Measurements from ENCODE around the gene KRTAP2-4.
"Not testable (repeated sequence)": the region's sequence is repeated elsewhere in the genome, so short reads cannot be mapped to it uniquely, and the experiment has no call there.

Gene KRTAP2-4

DNA sequence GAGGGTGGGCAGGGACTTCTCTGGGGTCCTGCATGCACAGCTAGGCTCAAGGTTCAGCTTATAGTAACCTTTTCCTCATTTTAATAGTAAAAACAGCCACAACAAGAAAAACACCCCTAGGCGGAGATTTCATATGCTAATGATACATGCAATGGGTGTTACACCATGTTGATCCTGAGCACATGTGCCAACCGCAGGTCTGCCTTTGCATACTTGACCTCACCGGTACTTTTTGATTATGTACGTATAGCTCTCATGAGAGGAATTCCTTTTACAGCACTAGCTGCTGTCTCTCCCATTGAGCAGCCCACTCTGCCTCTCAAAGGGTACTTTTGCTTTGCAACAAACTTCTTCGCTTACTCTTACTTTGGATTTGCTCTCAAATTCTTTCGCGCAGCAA is 30.4 kb upstream of the KRTAP2-4 start:
- no peak overlapping the region for H3K23ac ChIP-seq (ENCODE audit: low read length in 2 of 2)
- no peak overlapping the region for H3K4me3 ChIP-seq (ENCODE audit: insufficient read depth in 1 of 2, low read depth in 1 of 2, low read length in 2 of 2)
- no peak overlapping the region for H3K4ac ChIP-seq (ENCODE audit: low read depth in 1 of 2, low read length in 2 of 2)
- no peaks in the 10 kb centered on the region for H3K36me3 ChIP-seq (ENCODE audit: control insufficient read depth in 1 of 2, insufficient read depth in 2 of 2, low read depth in 1 of 2, low read length in 2 of 2)
- no peaks in the 10 kb centered on the region for H3K9me3 ChIP-seq (ENCODE audit: control insufficient read depth, low read length)
- H2AK5ac ChIP-seq (ENCODE audit: low read length, severe bottlenecking), result no peak overlapping the region
- H3K79me1 ChIP-seq (replicated peaks; ENCODE audit: low read length, poor library complexity, severe bottlenecking), result no peaks in the 10 kb centered on the region
- DNase-seq, result no peak
- no peak overlapping the region for H2AFZ ChIP-seq (ENCODE audit: low read depth, low read length)
- H3K27ac ChIP-seq (ENCODE audit: low read length, poor library complexity, severe bottlenecking), result no peak overlapping the region
- H3K14ac ChIP-seq (ENCODE audit: low read length in 2 of 2), result no peak overlapping the region
- no peak overlapping the region for H2BK15ac ChIP-seq (ENCODE audit: low read depth, poor library complexity, severe bottlenecking)
- H4K8ac ChIP-seq (ENCODE audit: low read length), result no peak overlapping the region
- peaks cover 9% of the 10 kb centered on the region for H3K4me1 ChIP-seq (ENCODE audit: control insufficient read depth, insufficient read depth, low read depth, low read length)
- 99% methylated on average over 7 of the region's 7 CpGs for WGBS
- H3K27me3 ChIP-seq (ENCODE audit: control insufficient read depth in 1 of 2, insufficient read depth in 1 of 2, low read length in 2 of 2), result no peaks in the 10 kb centered on the region
- no peak overlapping the region for H2BK12ac ChIP-seq (ENCODE audit: low read length in 2 of 2)
- no peak overlapping the region for H3K18ac ChIP-seq (ENCODE audit: low read depth in 1 of 2, low read length in 2 of 2)
- H2BK120ac ChIP-seq (ENCODE audit: low read depth, low read length), result no peak overlapping the region
- H3K9ac ChIP-seq (ENCODE audit: low read length), result no peak overlapping the region
- no peak overlapping the region for H3K4me2 ChIP-seq (ENCODE audit: low read length, poor library complexity, severe bottlenecking)
- H2BK5ac ChIP-seq (ENCODE audit: low read depth, low read length, poor library complexity, severe bottlenecking), result no peak overlapping the region
- no peak overlapping the region for H4K91ac ChIP-seq (ENCODE audit: low read length)

GRCh38 chr17:41088760-41089352 is 23.2 kb upstream of the KRTAP2-4 start:
- not testable (repeated sequence) for H2AK5ac ChIP-seq (ENCODE audit: low read length, severe bottlenecking); H3K79me1 ChIP-seq (replicated peaks; ENCODE audit: low read length, poor library complexity, severe bottlenecking); H3K4me3 ChIP-seq (ENCODE audit: insufficient read depth in 1 of 2, low read depth in 1 of 2, low read length in 2 of 2); H2BK120ac ChIP-seq (ENCODE audit: low read depth, low read length); H3K23ac ChIP-seq (ENCODE audit: low read length in 2 of 2); H3K9me3 ChIP-seq (ENCODE audit: control insufficient read depth, low read length); H4K8ac ChIP-seq (ENCODE audit: low read length); H3K36me3 ChIP-seq (ENCODE audit: control insufficient read depth in 1 of 2, insufficient read depth in 2 of 2, low read depth in 1 of 2, low read length in 2 of 2); H3K9ac ChIP-seq (ENCODE audit: low read length); H2AFZ ChIP-seq (ENCODE audit: low read depth, low read length); H3K4me1 ChIP-seq (ENCODE audit: control insufficient read depth, insufficient read depth, low read depth, low read length); H3K14ac ChIP-seq (ENCODE audit: low read length in 2 of 2); H4K91ac ChIP-seq (ENCODE audit: low read length); H3K27me3 ChIP-seq (ENCODE audit: control insufficient read depth in 1 of 2, insufficient read depth in 1 of 2, low read length in 2 of 2); H2BK12ac ChIP-seq (ENCODE audit: low read length in 2 of 2); H3K18ac ChIP-seq (ENCODE audit: low read depth in 1 of 2, low read length in 2 of 2); H2BK5ac ChIP-seq (ENCODE audit: low read depth, low read length, poor library complexity, severe bottlenecking); H3K4me2 ChIP-seq (ENCODE audit: low read length, poor library complexity, severe bottlenecking); H3K4ac ChIP-seq (ENCODE audit: low read depth in 1 of 2, low read length in 2 of 2); DNase-seq; H3K27ac ChIP-seq (ENCODE audit: low read length, poor library complexity, severe bottlenecking); H2BK15ac ChIP-seq (ENCODE audit: low read depth, poor library complexity, severe bottlenecking)
- WGBS, result no CpG with 5 or more reads among the region's 4 CpGs

DNA sequence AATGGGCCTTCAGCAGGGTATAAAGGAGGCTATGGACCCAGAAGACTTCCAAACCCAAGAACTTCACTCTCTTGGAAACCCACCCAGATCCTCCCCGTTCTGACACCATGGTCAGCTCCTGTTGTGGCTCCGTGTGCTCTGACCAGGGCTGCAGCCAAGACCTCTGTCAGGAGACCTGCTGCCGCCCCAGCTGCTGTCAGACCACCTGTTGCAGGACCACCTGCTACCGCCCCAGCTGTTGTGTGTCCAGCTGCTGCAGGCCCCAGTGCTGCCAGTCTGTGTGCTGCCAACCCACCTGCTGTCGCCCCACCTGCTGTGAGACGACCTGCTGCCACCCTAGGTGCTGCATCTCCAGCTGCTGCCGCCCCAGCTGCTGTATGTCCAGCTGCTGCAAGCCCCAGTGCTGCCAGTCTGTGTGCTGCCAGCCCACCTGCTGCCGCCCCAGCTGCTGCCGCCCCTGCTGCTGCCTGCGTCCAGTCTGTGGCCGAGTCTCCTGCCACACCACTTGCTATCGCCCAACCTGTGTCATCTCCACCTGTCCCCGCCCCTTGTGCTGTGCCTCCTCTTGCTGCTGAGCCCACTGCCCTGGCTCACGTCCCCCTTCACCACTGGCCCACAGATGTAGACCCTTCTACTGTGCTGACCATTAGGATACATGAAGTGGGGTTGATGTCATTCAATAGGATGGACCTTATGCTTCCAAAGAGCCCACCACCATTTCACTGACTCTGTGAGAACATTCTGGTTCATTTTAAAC is 18.6 kb upstream of the KRTAP2-4 start, which contains the start of gene KRTAP4-7:
KRTAP4-7 (plus strand) TSS at position 51 of the 757 bp plus-strand sequence; CDS start at position 108, 57 bp downstream.
- H2BK12ac ChIP-seq (ENCODE audit: low read length in 2 of 2); H3K4me1 ChIP-seq (ENCODE audit: control insufficient read depth, insufficient read depth, low read depth, low read length); H2BK15ac ChIP-seq (ENCODE audit: low read depth, poor library complexity, severe bottlenecking); H2BK5ac ChIP-seq (ENCODE audit: low read depth, low read length, poor library complexity, severe bottlenecking); H3K36me3 ChIP-seq (ENCODE audit: control insufficient read depth in 1 of 2, insufficient read depth in 2 of 2, low read depth in 1 of 2, low read length in 2 of 2); DNase-seq; H3K9me3 ChIP-seq (ENCODE audit: control insufficient read depth, low read length); H3K9ac ChIP-seq (ENCODE audit: low read length); H4K8ac ChIP-seq (ENCODE audit: low read length); H3K23ac ChIP-seq (ENCODE audit: low read length in 2 of 2); H3K4me2 ChIP-seq (ENCODE audit: low read length, poor library complexity, severe bottlenecking); H3K4me3 ChIP-seq (ENCODE audit: insufficient read depth in 1 of 2, low read depth in 1 of 2, low read length in 2 of 2); H3K79me1 ChIP-seq (replicated peaks; ENCODE audit: low read length, poor library complexity, severe bottlenecking); H3K27me3 ChIP-seq (ENCODE audit: control insufficient read depth in 1 of 2, insufficient read depth in 1 of 2, low read length in 2 of 2); H3K4ac ChIP-seq (ENCODE audit: low read depth in 1 of 2, low read length in 2 of 2); H2AFZ ChIP-seq (ENCODE audit: low read depth, low read length); H4K91ac ChIP-seq (ENCODE audit: low read length); H2BK120ac ChIP-seq (ENCODE audit: low read depth, low read length): not testable (repeated sequence)
- WGBS, result 85% methylated on average over 13 of the region's 14 CpGs
- H3K27ac ChIP-seq (ENCODE audit: low read length, poor library complexity, severe bottlenecking), result peak within 1 kb of the TSS; percentile 71
- H3K14ac ChIP-seq (ENCODE audit: low read length in 2 of 2), result peak within 1 kb of the TSS in 1 of 2 experiments; percentile 81
- peak within 1 kb of the TSS in 1 of 2 experiments; percentile 57 for H3K18ac ChIP-seq (ENCODE audit: low read depth in 1 of 2, low read length in 2 of 2)
- peak within 1 kb of the TSS; percentile 39 for H2AK5ac ChIP-seq (ENCODE audit: low read length, severe bottlenecking)

GRCh38 chr17:41083427-41083826 is 17.7 kb upstream of the KRTAP2-4 start:
- no CpG with 5 or more reads among the region's 2 CpGs for WGBS
- not testable (repeated sequence) for H2BK15ac ChIP-seq (ENCODE audit: low read depth, poor library complexity, severe bottlenecking)

More at GRCh38 chr17:41083427-41083826, 17.7 kb upstream of the KRTAP2-4 start:
- not testable (repeated sequence) for H3K23ac ChIP-seq (ENCODE audit: low read length in 2 of 2); H3K4me3 ChIP-seq (ENCODE audit: insufficient read depth in 1 of 2, low read depth in 1 of 2, low read length in 2 of 2); H3K79me1 ChIP-seq (replicated peaks; ENCODE audit: low read length, poor library complexity, severe bottlenecking); H3K4me2 ChIP-seq (ENCODE audit: low read length, poor library complexity, severe bottlenecking); H3K4me1 ChIP-seq (ENCODE audit: control insufficient read depth, insufficient read depth, low read depth, low read length); H3K27me3 ChIP-seq (ENCODE audit: control insufficient read depth in 1 of 2, insufficient read depth in 1 of 2, low read length in 2 of 2); H3K36me3 ChIP-seq (ENCODE audit: control insufficient read depth in 1 of 2, insufficient read depth in 2 of 2, low read depth in 1 of 2, low read length in 2 of 2); DNase-seq; H2BK12ac ChIP-seq (ENCODE audit: low read length in 2 of 2); H4K91ac ChIP-seq (ENCODE audit: low read length); H3K18ac ChIP-seq (ENCODE audit: low read depth in 1 of 2, low read length in 2 of 2); H2AK5ac ChIP-seq (ENCODE audit: low read length, severe bottlenecking); H2BK120ac ChIP-seq (ENCODE audit: low read depth, low read length); H4K8ac ChIP-seq (ENCODE audit: low read length); H3K9me3 ChIP-seq (ENCODE audit: control insufficient read depth, low read length); H3K4ac ChIP-seq (ENCODE audit: low read depth in 1 of 2, low read length in 2 of 2); H2AFZ ChIP-seq (ENCODE audit: low read depth, low read length); H3K14ac ChIP-seq (ENCODE audit: low read length in 2 of 2); H3K9ac ChIP-seq (ENCODE audit: low read length); H2BK5ac ChIP-seq (ENCODE audit: low read depth, low read length, poor library complexity, severe bottlenecking)
- peak overlapping the region; percentile 71 for H3K27ac ChIP-seq (ENCODE audit: low read length, poor library complexity, severe bottlenecking)
